GM12891 (cell line): ENCODE data around the gene TOB1.

Source experiments
- POLR2AphosphoS5 ChIP-seq: IDR thresholded peaks from 2 replicates; pipeline ENCODE4 v1.6.1; 2011; ENCODE audit warnings: low read depth, low read length, control low read depth
- TAF1 ChIP-seq: IDR thresholded peaks from 2 replicates; pipeline ENCODE4 v1.6.1; 2011; ENCODE audit warnings: low read depth, low read length, control low read depth

DNA sequence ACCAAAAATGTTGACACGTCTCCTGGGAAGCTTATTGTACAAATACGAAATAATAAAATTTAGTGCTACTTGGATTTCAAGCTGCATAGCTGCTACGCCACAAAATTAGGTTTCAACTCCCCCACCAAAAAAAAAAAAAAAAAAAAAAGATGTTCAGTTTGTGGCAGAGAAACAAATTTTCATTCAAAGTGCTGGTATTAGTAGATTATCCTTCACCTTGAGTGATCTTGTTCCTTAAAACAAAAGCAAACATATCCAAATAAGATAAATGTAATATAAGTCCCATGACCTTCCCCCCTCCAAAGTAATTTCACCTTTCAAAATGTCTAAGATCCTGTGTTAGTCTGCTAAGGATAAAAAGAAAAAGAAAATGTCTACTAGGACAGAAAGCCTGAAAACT is 2.2 kb downstream of the TOB1 start:
- TF ChIP-seq POLR2AphosphoS5 (no peak), TAF1 (no peak)
